ENCODE data around the gene SCLT1.

- no peak for TF ChIP-seq CTCF (IDR thresholded peaks at IDR 0.05; ENCODE audit: control extremely low read depth in 1 of 3, insufficient read depth in 1 of 3, low read depth in 1 of 3, low read length in 3 of 3)
- no peak for TF ChIP-seq ATF3 (IDR thresholded peaks at IDR 0.05; ENCODE audit: insufficient read depth, low read depth, low read length)
- no peak for TF ChIP-seq RBBP5 (IDR thresholded peaks at IDR 0.05; ENCODE audit: borderline replicate concordance, low read depth, low read length)
- no peak for TF ChIP-seq MAX (IDR thresholded peaks at IDR 0.05)
- no peak for TF ChIP-seq POLR2A (IDR thresholded peaks at IDR 0.05; ENCODE audit: control extremely low read depth in 1 of 2, low read depth in 2 of 2, low read length in 2 of 2)
- no peak for TF ChIP-seq FOSL1 (IDR thresholded peaks at IDR 0.05; ENCODE audit: insufficient read depth, low read depth, low read length)
- no peak for TF ChIP-seq EZH2 (IDR thresholded peaks at IDR 0.05; ENCODE audit: low read depth, low read length, severe bottlenecking)
- TF ChIP-seq SP1 (IDR thresholded peaks at IDR 0.05; ENCODE audit: low read depth, low read length): no peak
- TF ChIP-seq BACH1 (IDR thresholded peaks at IDR 0.05; ENCODE audit: low read length): no peak
- no peak for TF ChIP-seq E2F6 (IDR thresholded peaks at IDR 0.05)
- no peak for TF ChIP-seq CBX5 (IDR thresholded peaks at IDR 0.05; ENCODE audit: low read depth, low read length)
- no peak for TF ChIP-seq RNF2 (IDR thresholded peaks at IDR 0.05; ENCODE audit: borderline replicate concordance, low read depth, low read length, missing control alignments, poor library complexity, severe bottlenecking)
Observed at GRCh38 chr4:129008096-129008495, 85.2 kb downstream of the SCLT1 start.

Measured in H1 (cell line).